Neuronal stem cell (in vitro differentiated cells): Measurements from ENCODE around the gene RTTN.

Experiments
- DNase-seq: peaks from one replicate; pipeline ENCODE4 v3.0.0-alpha.2; 2013; ENCODE audit warnings: low spot score
- H2AFZ ChIP-seq: one replicate; pipeline ENCODE4 v1.6.1; 2013; ENCODE audit warnings: mild to moderate bottlenecking, low read length, inconsistent platforms
- H2AK5ac ChIP-seq: 2 replicates; pipeline ENCODE4 v1.6.1; 2013; ENCODE audit warnings: low read depth, mild to moderate bottlenecking, inconsistent platforms, low read length, moderate library complexity, mixed read lengths
- H2BK120ac ChIP-seq: 2 replicates; pipeline ENCODE4 v1.6.1; 2013; ENCODE audit warnings: low read depth, mild to moderate bottlenecking, inconsistent platforms, low read length, moderate library complexity, mixed read lengths
- H2BK12ac ChIP-seq: one replicate; pipeline ENCODE4 v1.6.1; 2013; ENCODE audit warnings: low read length, inconsistent platforms
- H2BK15ac ChIP-seq: 2 replicates; pipeline ENCODE4 v1.6.1; 2013; ENCODE audit warnings: mild to moderate bottlenecking, low read length, inconsistent platforms, mixed read lengths
- H2BK5ac ChIP-seq: one replicate; pipeline ENCODE4 v1.6.1; 2013; ENCODE audit warnings: inconsistent platforms, mild to moderate bottlenecking, low read length, moderate library complexity
- H3K14ac ChIP-seq: one replicate; pipeline ENCODE4 v1.6.1; 2013; ENCODE audit warnings: low read length, inconsistent platforms
- H3K18ac ChIP-seq: 2 replicates; pipeline ENCODE4 v1.6.1; 2013; ENCODE audit warnings: low read length, inconsistent platforms
- H3K23ac ChIP-seq: 2 replicates; pipeline ENCODE4 v1.6.1; 2013; ENCODE audit warnings: low read depth, mild to moderate bottlenecking, mixed read lengths, low read length, inconsistent platforms; ENCODE audit not compliant: poor library complexity
- H3K27ac ChIP-seq: replicated peaks from 3 replicates; pipeline ENCODE4 v1.5.1; 2013; ENCODE audit warnings: low read length, inconsistent platforms
- H3K27me3 ChIP-seq, 3 experiments: 2 replicates each; pipeline ENCODE4 v1.6.1; 2013; ENCODE audit warnings: low read length in 3 of 3, mild to moderate bottlenecking in 2 of 3, inconsistent platforms in 1 of 3, low read depth in 1 of 3, mixed read lengths in 1 of 3, moderate library complexity in 1 of 3; ENCODE audit not compliant: control insufficient read depth in 3 of 3, insufficient read depth in 3 of 3
- H3K36me3 ChIP-seq, 2 donors: replicated peaks in 1 of 2; 2 replicates each; pipeline ENCODE4 v1.6.1; 2013; ENCODE audit warnings: low read length in 2 of 2; ENCODE audit not compliant: control insufficient read depth in 2 of 2, insufficient read depth in 2 of 2
- H3K4ac ChIP-seq: 2 replicates; pipeline ENCODE4 v1.6.1; 2013; ENCODE audit warnings: inconsistent platforms, mild to moderate bottlenecking, low read length, moderate library complexity
- H3K4me1 ChIP-seq, 2 donors: 1 replicate in 1 of 2; 2 replicates in 1 of 2; pipeline ENCODE4 v1.6.1; 2013; ENCODE audit warnings: low read length in 2 of 2, low read depth in 1 of 2; ENCODE audit not compliant: control insufficient read depth in 2 of 2, insufficient read depth in 1 of 2
- H3K4me2 ChIP-seq: one replicate; pipeline ENCODE4 v1.6.1; 2013; ENCODE audit warnings: mild to moderate bottlenecking, low read length, inconsistent platforms; ENCODE audit not compliant: insufficient read depth, poor library complexity, severe bottlenecking
- H3K4me3 ChIP-seq, 2 donors: 2 replicates each; pipeline ENCODE4 v1.5.1; 2013; ENCODE audit warnings: low read length in 2 of 2, mild to moderate bottlenecking in 2 of 2, inconsistent platforms in 1 of 2, moderate library complexity in 1 of 2
- H3K79me1 ChIP-seq: one replicate; pipeline ENCODE4 v1.6.1; 2013; ENCODE audit warnings: low read depth, mild to moderate bottlenecking, inconsistent platforms, low read length, moderate library complexity
- H3K9ac ChIP-seq: one replicate; pipeline ENCODE4 v1.6.1; 2013; ENCODE audit warnings: mild to moderate bottlenecking, low read depth, low read length, inconsistent platforms; ENCODE audit not compliant: poor library complexity
- H3K9me3 ChIP-seq, 2 donors: replicated peaks in 1 of 2; 2 replicates each; pipeline versions ENCODE3 to v1.6.1; 2013; ENCODE audit warnings: low read length in 2 of 2, mild to moderate bottlenecking in 2 of 2, inconsistent platforms in 1 of 2, low read depth in 1 of 2, mixed read lengths in 1 of 2, moderate library complexity in 1 of 2; ENCODE audit not compliant: control insufficient read depth in 2 of 2, insufficient read depth in 1 of 2
- H4K8ac ChIP-seq: one replicate; pipeline ENCODE4 v1.6.1; 2013; ENCODE audit warnings: low read depth, mild to moderate bottlenecking, inconsistent platforms, low read length, moderate library complexity
- H4K91ac ChIP-seq: one replicate; pipeline ENCODE4 v1.6.1; 2013; ENCODE audit warnings: low read length, low read depth, mild to moderate bottlenecking, inconsistent platforms; ENCODE audit not compliant: poor library complexity
- WGBS, 2 donors: extraction: QIAGEN DNeasy Blood & Tissue Kit; methylation state at CpG; one replicate each; pipeline ENCODE4 v1.1.7; 2013; ENCODE audit warnings: missing lambda C conversion rate in 2 of 2, mixed read lengths in 1 of 2; ENCODE audit not compliant: insufficient read length in 2 of 2, insufficient replicate concordance in 1 of 2; ENCODE audit errors: extremely low coverage in 2 of 2; 5-methylcytosine and 5-hydroxymethylcytosine counted together

The RTTN gene

GRCh38 chr18:70028734-70029133 is 176.8 kb downstream of the RTTN start:
- no peak overlapping the region for H3K4me2 ChIP-seq
- no peak overlapping the region for H2AK5ac ChIP-seq
- no peaks in the 10 kb centered on the region for H3K9me3 ChIP-seq
- no peak for DNase-seq
- H4K91ac ChIP-seq = no peak overlapping the region
- H3K36me3 ChIP-seq = peaks cover 2 to 47% of the 10 kb centered on the region in 2 donors
- H2BK15ac ChIP-seq = no peak overlapping the region
- no peak overlapping the region for H3K14ac ChIP-seq
- H3K4ac ChIP-seq = no peak overlapping the region
- no peak overlapping the region for H3K4me3 ChIP-seq
- no CpG with 5 or more reads among the region's 3 CpGs for WGBS, 2 donors
- H2BK120ac ChIP-seq = no peak overlapping the region
- H3K27me3 ChIP-seq = no peaks in the 10 kb centered on the region
- H3K9ac ChIP-seq = no peak overlapping the region
- H2AFZ ChIP-seq = no peak overlapping the region
- no peak overlapping the region for H3K27ac ChIP-seq
- no peak overlapping the region for H4K8ac ChIP-seq
- H3K79me1 ChIP-seq = peaks cover 2% of the 10 kb centered on the region
- H3K4me1 ChIP-seq = no peaks in the 10 kb centered on the region
- no peak overlapping the region for H2BK12ac ChIP-seq
- no peak overlapping the region for H3K23ac ChIP-seq
- no peak overlapping the region for H3K18ac ChIP-seq
- H2BK5ac ChIP-seq = no peak overlapping the region

GRCh38 chr18:70028084-70028483 is 177.4 kb downstream of the RTTN start:
- Histone ChIP-seq H3K4me2 (no peak overlapping the region), H3K4me1 (no peaks in the 10 kb centered on the region), H2BK12ac (no peak overlapping the region), H2AK5ac (no peak overlapping the region), H3K9ac (no peak overlapping the region), H3K4ac (no peak overlapping the region), H3K4me3 (no peak overlapping the region), H2BK120ac (no peak overlapping the region), H4K8ac (no peak overlapping the region), H3K27ac (no peak overlapping the region), H3K9me3 (no peaks in the 10 kb centered on the region), H2AFZ (no peak overlapping the region), H2BK15ac (no peak overlapping the region), H3K79me1 (peaks cover 2% of the 10 kb centered on the region), H3K18ac (no peak overlapping the region), H2BK5ac (no peak overlapping the region), H4K91ac (no peak overlapping the region), H3K27me3 (no peaks in the 10 kb centered on the region), H3K14ac (no peak overlapping the region), H3K23ac (no peak overlapping the region), H3K36me3 (peaks cover 2 to 52% of the 10 kb centered on the region in 2 donors)
- DNase-seq = no peak
- no CpG with 5 or more reads among the region's 3 CpGs for WGBS, 2 donors

DNA sequence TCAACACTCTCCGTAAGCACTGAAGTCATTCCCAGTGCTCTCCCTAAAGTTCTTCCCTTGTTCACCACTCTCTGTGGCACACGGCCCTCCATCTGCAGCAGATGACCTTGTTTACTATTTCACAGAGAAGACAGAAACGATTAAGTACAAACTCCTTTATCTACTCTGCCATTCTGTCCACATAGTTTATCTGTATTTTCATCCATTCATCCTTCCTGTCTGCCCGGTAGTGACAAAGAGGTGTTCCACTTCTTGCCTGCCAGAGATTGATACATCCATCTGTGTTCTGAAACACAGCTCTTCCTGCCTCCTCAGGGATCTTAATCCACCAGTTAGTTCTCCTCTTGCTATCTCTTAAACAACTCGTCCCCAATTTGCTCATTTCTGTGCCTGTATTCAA is 179.9 kb downstream of the RTTN start:
- no peaks in the 10 kb centered on the region for H3K79me1 ChIP-seq
- no peak overlapping the region for H2BK12ac ChIP-seq
- H3K4ac ChIP-seq = no peak overlapping the region
- no peak overlapping the region for H2BK15ac ChIP-seq
- no peak overlapping the region for H3K23ac ChIP-seq
- WGBS, 2 donors = no CpG with 5 or more reads among the region's 5 CpGs
- DNase-seq = no peak
- H4K8ac ChIP-seq = no peak overlapping the region
- H2BK5ac ChIP-seq = no peak overlapping the region
- H3K18ac ChIP-seq = no peak overlapping the region
- no peaks in the 10 kb centered on the region for H3K4me1 ChIP-seq
- no peak overlapping the region for H3K4me2 ChIP-seq
- peaks cover 4 to 74% of the 10 kb centered on the region in 2 donors for H3K36me3 ChIP-seq
- no peaks in the 10 kb centered on the region for H3K27me3 ChIP-seq
- no peak overlapping the region for H2BK120ac ChIP-seq
- no peak overlapping the region for H4K91ac ChIP-seq
- H2AK5ac ChIP-seq = no peak overlapping the region
- no peak overlapping the region for H3K9ac ChIP-seq
- H3K14ac ChIP-seq = no peak overlapping the region
- H2AFZ ChIP-seq = no peak overlapping the region
- H3K9me3 ChIP-seq = no peaks in the 10 kb centered on the region
- H3K27ac ChIP-seq = no peak overlapping the region
- H3K4me3 ChIP-seq = no peak overlapping the region

DNA sequence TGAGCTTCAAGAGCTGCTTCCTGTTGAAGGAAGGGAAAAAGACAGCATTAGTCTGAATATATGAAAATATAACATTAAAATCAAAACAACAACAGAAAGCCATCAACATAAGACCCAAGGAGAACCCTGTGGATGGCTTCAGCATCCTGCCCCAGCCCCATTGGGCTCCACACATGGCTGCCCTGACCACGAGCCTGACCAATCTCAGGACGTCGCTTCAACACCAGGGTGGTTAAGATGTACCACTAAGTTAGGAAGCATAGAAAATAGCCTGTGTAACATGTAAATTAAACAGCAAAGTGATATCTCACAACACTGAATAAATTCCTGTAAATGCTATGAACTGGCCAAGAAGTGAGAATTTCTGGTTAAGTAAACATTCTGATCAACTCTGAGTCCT is 180.7 kb downstream of the RTTN start:
- Histone ChIP-seq H2BK5ac (no peak overlapping the region), H3K4me3 (no peak overlapping the region), H3K23ac (no peak overlapping the region), H3K9me3 (no peaks in the 10 kb centered on the region), H2AFZ (no peak overlapping the region), H3K4me2 (no peak overlapping the region), H3K79me1 (no peaks in the 10 kb centered on the region), H2BK120ac (no peak overlapping the region), H3K36me3 (peaks cover 6 to 74% of the 10 kb centered on the region in 2 donors), H3K18ac (no peak overlapping the region), H2AK5ac (no peak overlapping the region), H2BK12ac (no peak overlapping the region), H3K9ac (no peak overlapping the region), H3K4me1 (no peaks in the 10 kb centered on the region), H3K27ac (no peak overlapping the region), H2BK15ac (no peak overlapping the region), H4K8ac (no peak overlapping the region), H4K91ac (no peak overlapping the region), H3K14ac (no peak overlapping the region), H3K4ac (no peak overlapping the region), H3K27me3 (no peaks in the 10 kb centered on the region)
- no peak for DNase-seq
- WGBS, 2 donors = no CpG with 5 or more reads among the region's 3 CpGs
